ENCODE results near the gene YARS1.

DNA sequence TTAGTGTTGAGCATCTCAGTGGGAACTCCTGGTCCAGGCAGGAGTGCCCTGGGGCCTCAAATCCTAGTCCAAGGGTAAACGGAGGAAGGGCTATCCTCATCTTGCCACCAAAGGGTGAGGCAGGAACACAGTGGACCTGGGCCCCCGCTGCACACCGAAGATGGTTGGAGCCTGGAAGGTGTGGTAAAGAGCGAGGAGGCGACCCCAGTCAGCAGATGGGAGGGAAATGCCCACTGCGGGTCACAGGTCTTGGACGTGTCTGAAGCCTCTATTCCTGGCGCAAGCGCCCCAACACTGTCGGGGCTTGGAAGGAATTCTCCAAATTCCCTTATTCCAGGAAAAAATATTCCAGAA, 76.1 kb downstream of the YARS1 start:
- TF ChIP-seq, protein P1, sequence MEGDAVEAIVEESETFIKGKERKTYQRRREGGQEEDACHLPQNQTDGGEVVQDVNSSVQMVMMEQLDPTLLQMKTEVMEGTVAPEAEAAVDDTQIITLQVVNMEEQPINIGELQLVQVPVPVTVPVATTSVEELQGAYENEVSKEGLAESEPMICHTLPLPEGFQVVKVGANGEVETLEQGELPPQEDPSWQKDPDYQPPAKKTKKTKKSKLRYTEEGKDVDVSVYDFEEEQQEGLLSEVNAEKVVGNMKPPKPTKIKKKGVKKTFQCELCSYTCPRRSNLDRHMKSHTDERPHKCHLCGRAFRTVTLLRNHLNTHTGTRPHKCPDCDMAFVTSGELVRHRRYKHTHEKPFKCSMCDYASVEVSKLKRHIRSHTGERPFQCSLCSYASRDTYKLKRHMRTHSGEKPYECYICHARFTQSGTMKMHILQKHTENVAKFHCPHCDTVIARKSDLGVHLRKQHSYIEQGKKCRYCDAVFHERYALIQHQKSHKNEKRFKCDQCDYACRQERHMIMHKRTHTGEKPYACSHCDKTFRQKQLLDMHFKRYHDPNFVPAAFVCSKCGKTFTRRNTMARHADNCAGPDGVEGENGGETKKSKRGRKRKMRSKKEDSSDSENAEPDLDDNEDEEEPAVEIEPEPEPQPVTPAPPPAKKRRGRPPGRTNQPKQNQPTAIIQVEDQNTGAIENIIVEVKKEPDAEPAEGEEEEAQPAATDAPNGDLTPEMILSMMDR (conservative IDR thresholded peaks at IDR 0.05; ENCODE audit: low read depth in 2 of 2): no peak
- TF ChIP-seq, protein P2, sequence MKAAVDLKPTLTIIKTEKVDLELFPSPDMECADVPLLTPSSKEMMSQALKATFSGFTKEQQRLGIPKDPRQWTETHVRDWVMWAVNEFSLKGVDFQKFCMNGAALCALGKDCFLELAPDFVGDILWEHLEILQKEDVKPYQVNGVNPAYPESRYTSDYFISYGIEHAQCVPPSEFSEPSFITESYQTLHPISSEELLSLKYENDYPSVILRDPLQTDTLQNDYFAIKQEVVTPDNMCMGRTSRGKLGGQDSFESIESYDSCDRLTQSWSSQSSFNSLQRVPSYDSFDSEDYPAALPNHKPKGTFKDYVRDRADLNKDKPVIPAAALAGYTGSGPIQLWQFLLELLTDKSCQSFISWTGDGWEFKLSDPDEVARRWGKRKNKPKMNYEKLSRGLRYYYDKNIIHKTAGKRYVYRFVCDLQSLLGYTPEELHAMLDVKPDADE (IDR thresholded peaks at IDR 0.05): no peak
- TF ChIP-seq CREB1 (CRISPR knock-in tag; IDR thresholded peaks at IDR 0.05; ENCODE audit: low read depth): no peak
- no peak for TF ChIP-seq REST (IDR thresholded peaks at IDR 0.05; ENCODE audit: unreplicated experiment)
- TF ChIP-seq JUNB (IDR thresholded peaks at IDR 0.05; ENCODE audit: unreplicated experiment): no peak
- no peak for TF ChIP-seq EZH2 (IDR thresholded peaks at IDR 0.05; ENCODE audit: low read depth, unreplicated experiment)
- TF ChIP-seq POLR2AphosphoS5 (IDR thresholded peaks at IDR 0.05; ENCODE audit: low read depth): no peak
- no peak for TF ChIP-seq NANOG (IDR thresholded peaks at IDR 0.05; ENCODE audit: borderline replicate concordance)
- TF ChIP-seq EZH2phosphoT487 (IDR thresholded peaks at IDR 0.05; ENCODE audit: unreplicated experiment): no peak
- no peak for TF ChIP-seq ZNF462 (CRISPR knock-in tag; IDR thresholded peaks at IDR 0.05)
- no peak for TF ChIP-seq ZNF331 (CRISPR knock-in tag; IDR thresholded peaks at IDR 0.05; ENCODE audit: low read depth)
- no peak for TF ChIP-seq STAT1 (IDR thresholded peaks at IDR 0.05; ENCODE audit: unreplicated experiment)
- TF ChIP-seq ZNF114 (CRISPR knock-in tag; IDR thresholded peaks at IDR 0.05): no peak
